ENCODE measurements around the gene RNPEP.

The RNPEP gene

GRCh38 chr1:202012544-202013478, 30.4 kb downstream of the RNPEP start:
- Histone ChIP-seq H4K20me1 (ENCODE audit: insufficient read depth, low read length, poor library complexity, severe bottlenecking) (no peaks in the 10 kb centered on the region), H2AFZ (ENCODE audit: low read length) (no peak overlapping the region), H3K9me3 (ENCODE audit: insufficient read depth, low read depth, low read length) (no peaks in the 10 kb centered on the region), H3K9ac (ENCODE audit: low read depth, low read length, poor library complexity, severe bottlenecking) (no peak overlapping the region), H3K79me2 (ENCODE audit: insufficient read depth, low read length) (no peaks in the 10 kb centered on the region), H3K4me3 (ENCODE audit: low read length, poor library complexity, severe bottlenecking) (no peak overlapping the region), H3K27me3 (ENCODE audit: insufficient read depth, low read length, poor library complexity, severe bottlenecking) (no peaks in the 10 kb centered on the region), H3K4me1 (ENCODE audit: insufficient read depth, low read length, poor library complexity, severe bottlenecking) (no peaks in the 10 kb centered on the region), H3K9me2 (replicated peaks; ENCODE audit: low read depth, low read length) (no peaks in the 10 kb centered on the region), H3K4me2 (ENCODE audit: low read depth, low read length, poor library complexity, severe bottlenecking) (no peak overlapping the region), H3F3A (ENCODE audit: low read depth) (no peaks in the 10 kb centered on the region), H3K36me3 (ENCODE audit: insufficient read depth, low read length) (no peaks in the 10 kb centered on the region)
- TF ChIP-seq EZH2phosphoT487 (IDR thresholded peaks at IDR 0.05; ENCODE audit: borderline replicate concordance) (no peak), CTCF (conservative IDR thresholded peaks at IDR 0.05; ENCODE audit: low read length) (no peak)

GRCh38 chr1:202013603-202014002, 31.2 kb downstream of the RNPEP start:
- H3K4me1 ChIP-seq (ENCODE audit: insufficient read depth, low read length, poor library complexity, severe bottlenecking), result no peaks in the 10 kb centered on the region
- no peaks in the 10 kb centered on the region for H3F3A ChIP-seq (ENCODE audit: low read depth)
- H3K79me2 ChIP-seq (ENCODE audit: insufficient read depth, low read length), result no peaks in the 10 kb centered on the region
- H3K36me3 ChIP-seq (ENCODE audit: insufficient read depth, low read length), result no peaks in the 10 kb centered on the region
- no peak for TF ChIP-seq CTCF (conservative IDR thresholded peaks at IDR 0.05; ENCODE audit: low read length)
- no peak for TF ChIP-seq EZH2phosphoT487 (IDR thresholded peaks at IDR 0.05; ENCODE audit: borderline replicate concordance)
- H3K9me2 ChIP-seq (replicated peaks; ENCODE audit: low read depth, low read length), result no peaks in the 10 kb centered on the region
- H3K9me3 ChIP-seq (ENCODE audit: insufficient read depth, low read depth, low read length), result no peaks in the 10 kb centered on the region
- H4K20me1 ChIP-seq (ENCODE audit: insufficient read depth, low read length, poor library complexity, severe bottlenecking), result no peaks in the 10 kb centered on the region
- H2AFZ ChIP-seq (ENCODE audit: low read length), result no peak overlapping the region
- no peak overlapping the region for H3K4me3 ChIP-seq (ENCODE audit: low read length, poor library complexity, severe bottlenecking)
- no peak overlapping the region for H3K9ac ChIP-seq (ENCODE audit: low read depth, low read length, poor library complexity, severe bottlenecking)
- no peak overlapping the region for H3K4me2 ChIP-seq (ENCODE audit: low read depth, low read length, poor library complexity, severe bottlenecking)
- no peaks in the 10 kb centered on the region for H3K27me3 ChIP-seq (ENCODE audit: insufficient read depth, low read length, poor library complexity, severe bottlenecking)

GRCh38 chr1:202014060-202014459, 31.6 kb downstream of the RNPEP start:
- no peak overlapping the region for H3K4me2 ChIP-seq (ENCODE audit: low read depth, low read length, poor library complexity, severe bottlenecking)
- no peaks in the 10 kb centered on the region for H3K9me3 ChIP-seq (ENCODE audit: insufficient read depth, low read depth, low read length)
- H3K27me3 ChIP-seq (ENCODE audit: insufficient read depth, low read length, poor library complexity, severe bottlenecking), result no peaks in the 10 kb centered on the region
- H2AFZ ChIP-seq (ENCODE audit: low read length), result no peak overlapping the region
- TF ChIP-seq EZH2phosphoT487 (IDR thresholded peaks at IDR 0.05; ENCODE audit: borderline replicate concordance), result no peak
- TF ChIP-seq CTCF (conservative IDR thresholded peaks at IDR 0.05; ENCODE audit: low read length), result no peak
- H3K36me3 ChIP-seq (ENCODE audit: insufficient read depth, low read length), result no peaks in the 10 kb centered on the region
- no peak overlapping the region for H3K4me3 ChIP-seq (ENCODE audit: low read length, poor library complexity, severe bottlenecking)
- no peak overlapping the region for H3K9ac ChIP-seq (ENCODE audit: low read depth, low read length, poor library complexity, severe bottlenecking)
- H3F3A ChIP-seq (ENCODE audit: low read depth), result no peaks in the 10 kb centered on the region
- H4K20me1 ChIP-seq (ENCODE audit: insufficient read depth, low read length, poor library complexity, severe bottlenecking), result no peaks in the 10 kb centered on the region
- H3K4me1 ChIP-seq (ENCODE audit: insufficient read depth, low read length, poor library complexity, severe bottlenecking), result no peaks in the 10 kb centered on the region
- no peaks in the 10 kb centered on the region for H3K79me2 ChIP-seq (ENCODE audit: insufficient read depth, low read length)
- no peaks in the 10 kb centered on the region for H3K9me2 ChIP-seq (replicated peaks; ENCODE audit: low read depth, low read length)
